Endothelial cell of umbilical vein (primary cell): ENCODE results near the gene FURIN. TPM values are rescaled to one million over a fixed set of nuclear protein-coding genes. Genes with fewer than 3 reads are reported as not detected.

Experiments
- BruUV-seq: library from RNA; stranded (reverse); fragments of 400-500 nt; replicated peaks from 2 replicates; lab custom pipeline; 2021; lab: Mats Ljungman, UMichigan
- CTCF ChIA-PET: fragments of 300-600, 350-600 bp; sonication (Branson Sonifier 250); formaldehyde crosslinking; loops from one replicate; lab custom pipeline; 2021; ENCODE audit warnings: antibody characterized with exemption, inconsistent platforms; lab: Charles Lee
- POLR2A ChIA-PET: fragments of 300-600, 350-600 bp; sonication (Branson Sonifier 250); formaldehyde crosslinking; loops from one replicate; lab custom pipeline; 2021; ENCODE audit warnings: antibody characterized with exemption, inconsistent platforms; lab: Charles Lee
- DNase-seq: peaks from one replicate; pipeline ENCODE4 v3.0.0-alpha.2; 2011; ENCODE audit warnings: low read depth, low spot score
- FAIRE-seq: peaks from 2 replicates; lab custom pipeline; 2011; peaks lifted over from hg19 to GRCh38; lab: Jason Lieb, UNC
- H2AFZ ChIP-seq: 2 replicates; pipeline ENCODE4 v1.6.0; 2012; ENCODE audit warnings: low read depth, low read length, control low read depth, inconsistent platforms
- H3K27ac ChIP-seq: 2 replicates; pipeline ENCODE4 v1.5.1; 2011; ENCODE audit warnings: low read depth, mild to moderate bottlenecking, control low read depth, low read length, moderate library complexity; ENCODE audit not compliant: insufficient read depth
- H3K27me3 ChIP-seq, 2 experiments: 2 replicates each; pipeline versions ENCODE4 v1.6.0 to v1.6.1; 2011; ENCODE audit warnings: low read length in 2 of 2, mixed read lengths in 1 of 2; ENCODE audit not compliant: control insufficient read depth in 2 of 2, insufficient read depth in 2 of 2
- H3K36me3 ChIP-seq, 2 experiments: 2 replicates in 1 of 2; 3 replicates in 1 of 2; pipeline ENCODE4 v1.5.1; 2011; ENCODE audit warnings: low read length in 2 of 2, mild to moderate bottlenecking in 1 of 2, moderate library complexity in 1 of 2; ENCODE audit not compliant: control insufficient read depth in 2 of 2, insufficient read depth in 2 of 2; ENCODE audit errors: extremely low read depth in 1 of 2
- H3K4me1 ChIP-seq: 3 replicates; pipeline ENCODE4 v1.5.1; 2011; ENCODE audit warnings: mild to moderate bottlenecking, low read length; ENCODE audit not compliant: control insufficient read depth, insufficient read depth; ENCODE audit errors: extremely low read depth
- H3K4me2 ChIP-seq: 2 replicates; pipeline ENCODE4 v1.6.1; 2011; ENCODE audit warnings: low read length, control low read depth, mixed read lengths; ENCODE audit not compliant: insufficient read depth
- H3K4me3 ChIP-seq, 3 experiments: fragments of 200-600 bp in 1 of 3; sonication (generic), shearing (Covaris generic) in 1 of 3; replicated peaks in 1 of 3; 2 replicates each; pipeline ENCODE4 v1.5.1; 2011 to 2016; ENCODE audit warnings: control low read depth in 3 of 3, low read length in 3 of 3, mild to moderate bottlenecking in 2 of 3, inconsistent platforms in 1 of 3, low read depth in 1 of 3, moderate library complexity in 1 of 3; ENCODE audit not compliant: insufficient read depth in 1 of 3
- H3K79me2 ChIP-seq: 2 replicates; pipeline ENCODE4 v1.6.0; 2012; ENCODE audit warnings: low read length, inconsistent platforms; ENCODE audit not compliant: control insufficient read depth, insufficient read depth
- H3K9ac ChIP-seq: replicated peaks from 2 replicates; pipeline ENCODE3; 2011; ENCODE audit warnings: low read length, control low read depth; ENCODE audit not compliant: insufficient read depth; ENCODE audit errors: extremely low read depth
- H3K9me1 ChIP-seq: replicated peaks from 3 replicates; pipeline ENCODE4 v1.6.0; 2011; ENCODE audit warnings: mild to moderate bottlenecking, low read length; ENCODE audit not compliant: control insufficient read depth, insufficient read depth; ENCODE audit errors: extremely low read depth
- H3K9me3 ChIP-seq: replicated peaks from 2 replicates; pipeline ENCODE4 v1.5.1; 2012; ENCODE audit warnings: low read length, inconsistent platforms; ENCODE audit not compliant: control insufficient read depth, insufficient read depth
- H4K20me1 ChIP-seq: replicated peaks from 2 replicates; pipeline ENCODE3; 2011; ENCODE audit warnings: mild to moderate bottlenecking, low read length; ENCODE audit not compliant: control insufficient read depth, insufficient read depth; ENCODE audit errors: extremely low read depth
- CTCF ChIP-seq, 2 donors: IDR thresholded peaks; 1 replicate in 1 of 2; 2 replicates in 1 of 2; pipeline ENCODE4 v1.5.1; 2011; ENCODE audit warnings: low read length in 2 of 2, mild to moderate bottlenecking in 2 of 2, moderate library complexity in 2 of 2, control low read depth in 1 of 2, inconsistent platforms in 1 of 2, low read depth in 1 of 2; ENCODE audit not compliant: insufficient read depth in 1 of 2; ENCODE audit errors: extremely low read depth in 1 of 2
- EZH2 ChIP-seq: IDR thresholded peaks from 2 replicates; pipeline ENCODE4 v1.6.1; 2012; ENCODE audit warnings: borderline replicate concordance, low read depth, mild to moderate bottlenecking, moderate library complexity, low read length, inconsistent platforms; ENCODE audit not compliant: severe bottlenecking
- FOS ChIP-seq: IDR thresholded peaks from 2 replicates; pipeline ENCODE4 v1.6.1; 2011; ENCODE audit warnings: mild to moderate bottlenecking, low read length, moderate library complexity, borderline replicate concordance; ENCODE audit not compliant: insufficient read depth
- GATA2 ChIP-seq: IDR thresholded peaks from 2 replicates; pipeline ENCODE4 v1.7.0; 2011; ENCODE audit warnings: low read depth, mild to moderate bottlenecking, moderate library complexity, mixed read lengths, low read length; ENCODE audit not compliant: insufficient read length, insufficient read depth
- JUN ChIP-seq: IDR thresholded peaks from 2 replicates; pipeline ENCODE4 v1.6.1; 2011; ENCODE audit warnings: borderline replicate concordance, low read depth; ENCODE audit not compliant: insufficient read length, insufficient read depth
- MYC ChIP-seq: IDR thresholded peaks from one replicate; pipeline ENCODE4 v1.6.1; 2011; ENCODE audit warnings: mild to moderate bottlenecking, low read depth, low read length
- POLR2A ChIP-seq: IDR thresholded peaks from 2 replicates; pipeline ENCODE4 v1.6.1; 2012; ENCODE audit warnings: low read depth, mild to moderate bottlenecking, control low read depth, low read length
- POLR2AphosphoS5 ChIP-seq: IDR thresholded peaks from 2 replicates; pipeline ENCODE4 v1.6.1; 2012; ENCODE audit warnings: low read depth, mild to moderate bottlenecking, control low read depth, low read length, moderate library complexity; ENCODE audit not compliant: insufficient read depth
- dilution Hi-C: fragments of 300-500 bp; cut with MboI; formaldehyde crosslinking; loops from one replicate; pipeline ENCODE4 v1.15.0; 2019; ENCODE audit warnings: low sequenced_read_pairs; ENCODE audit not compliant: extremely low pct_ligation_motif_present
- intact Hi-C: fragments of 100-400 bp; cut with micrococcal nuclease; formaldehyde crosslinking; loops from one replicate; pipeline ENCODE4 v1.10.0; 2022
- polyA plus RNA-seq, 4 experiments: library from polyadenylated mRNA; depleted of rRNA in 3 of 4; stranded (reverse) in 3 of 4; unstranded in 1 of 4; fragments of >200 nt; gene quantifications; 2 replicates each; pipeline versions ENCODE4 v1.2.1 to v1.2.3, GENCODE V29; 2011 to 2012; ENCODE audit warnings: missing spikeins in 1 of 4
- total RNA-seq: library from RNA; stranded (reverse); gene quantifications from 2 replicates; pipeline ENCODE4 v1.2.3, GENCODE V29; 2021
- TF ChIP-seq, protein P1 (sequence below): IDR thresholded peaks from 2 replicates; pipeline ENCODE4 v1.6.1; 2011; ENCODE audit not compliant: insufficient read depth, insufficient read length

The FURIN gene
- total and polyA plus RNA-seq, 2 donors (not counting 3 experiments of a cell fraction or from before 2014, with no cell fraction given), result 77.4 to 131 TPM

GRCh38 chr15:90881978-90882721 is 13.8 kb downstream of the FURIN start:
- no TSS peak for BruUV-seq
- Histone ChIP-seq H3K36me3 (peaks cover 6 to 45% of the 10 kb centered on the region in 2 experiments), H4K20me1 (no peaks in the 10 kb centered on the region), H3K27ac (no peak overlapping the region), H3K9ac (no peak overlapping the region), H3K4me1 (peaks cover 24% of the 10 kb centered on the region), H3K9me3 (no peaks in the 10 kb centered on the region), H2AFZ (no peak overlapping the region), H3K4me2 (no peak overlapping the region), H3K27me3 (no peaks in the 10 kb centered on the region), H3K79me2 (peaks cover 15% of the 10 kb centered on the region), H3K4me3 (no peak overlapping the region), H3K9me1 (no peaks in the 10 kb centered on the region)
- ChIA-PET CTCF (no interaction called here), POLR2A (no interaction called here)
- dilution Hi-C loops (no loop called here), intact Hi-C loops (loop anchor here (10.0 kb wide), 1 partner anchor 347 kb away; no protein-coding TSS in a partner anchor)
- TF ChIP-seq CTCF (IDR thresholded peaks at IDR 0.05; ENCODE audit: extremely low read depth in 1 of 2, insufficient read depth in 1 of 2, low read depth in 1 of 2, low read length in 2 of 2) (no peak), MYC (no peak), JUN (no peak), FOS (no peak), POLR2A (no peak), EZH2 (no peak), POLR2AphosphoS5 (no peak), GATA2 (no peak)
- TF ChIP-seq, protein P1, sequence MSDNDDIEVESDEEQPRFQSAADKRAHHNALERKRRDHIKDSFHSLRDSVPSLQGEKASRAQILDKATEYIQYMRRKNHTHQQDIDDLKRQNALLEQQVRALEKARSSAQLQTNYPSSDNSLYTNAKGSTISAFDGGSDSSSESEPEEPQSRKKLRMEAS, result no peak
- FAIRE-seq, result no peak
- no peak for DNase-seq
